HEK293 (cell line): ENCODE data around the gene GJD3.

Experiments used
- CTCF ChIA-PET: fragments of 350-600 bp; formaldehyde crosslinking; extraction: SDS; loops from one replicate; lab custom pipeline; 2021; ENCODE audit warnings: antibody characterized with exemption; lab: Yijun Ruan, JAX
- POLR2A ChIA-PET: fragments of 300-600 bp; formaldehyde crosslinking; extraction: SDS; loops from one replicate; lab custom pipeline; 2020; ENCODE audit warnings: antibody characterized with exemption, inconsistent platforms; lab: Yijun Ruan, JAX
- H3K27ac ChIP-seq: fragments of 200-500 bp; sonication (Bioruptor generic); 2 replicates; pipeline ENCODE4 v1.5.1; 2014; ENCODE audit warnings: low read depth, low read length, control low read depth, inconsistent platforms; ENCODE audit errors: extremely low read depth
- H3K36me3 ChIP-seq, 2 experiments: fragments of 200-500 bp in 1 of 2; sonication (Bioruptor generic) in 1 of 2; 1 replicate in 1 of 2; 2 replicates in 1 of 2; pipeline ENCODE4 v1.5.1; 2014 to 2017; ENCODE audit warnings: inconsistent platforms in 2 of 2, low read length in 2 of 2; ENCODE audit not compliant: control insufficient read depth in 2 of 2, insufficient read depth in 1 of 2
- H3K4me1 ChIP-seq: fragments of 200-500 bp; sonication (Bioruptor generic); 2 replicates; pipeline ENCODE4 v1.5.1; 2014; ENCODE audit warnings: mild to moderate bottlenecking, low read length, inconsistent platforms; ENCODE audit not compliant: control insufficient read depth, insufficient read depth
- H3K4me3 ChIP-seq: 2 replicates; pipeline ENCODE4 v1.5.1; 2011; ENCODE audit warnings: low read depth, mild to moderate bottlenecking, control low read depth, low read length, moderate library complexity
- H3K9me3 ChIP-seq: fragments of 200-500 bp; sonication (Bioruptor generic); 2 replicates; pipeline ENCODE4 v1.5.1; 2014; ENCODE audit warnings: low read depth, low read length, inconsistent platforms; ENCODE audit not compliant: control insufficient read depth, insufficient read depth
- AEBP2 ChIP-seq: fragments of 450-650 bp; formaldehyde crosslinking; IDR thresholded peaks from 2 replicates; pipeline ENCODE4 v1.5.1; 2016; ENCODE audit warnings: missing biosample characterization, missing genetic modification characterization, borderline replicate concordance
- BCL11B ChIP-seq: fragments of 450-650 bp; formaldehyde crosslinking; IDR thresholded peaks from 2 replicates; pipeline ENCODE4 v1.5.1; 2016; ENCODE audit warnings: low read depth, missing biosample characterization, missing genetic modification characterization
- KLF1 ChIP-seq: fragments of 450-650 bp; formaldehyde crosslinking; IDR thresholded peaks from 2 replicates; pipeline ENCODE4 v1.5.1; 2016; ENCODE audit warnings: missing biosample characterization, missing genetic modification characterization
- KLF10 ChIP-seq: fragments of 450-650 bp; IDR thresholded peaks from 2 replicates; pipeline ENCODE4 v1.5.1; 2018; ENCODE audit warnings: missing biosample characterization, mild to moderate bottlenecking, missing genetic modification characterization
- KLF16 ChIP-seq: fragments of 450-650 bp; formaldehyde crosslinking; IDR thresholded peaks from 2 replicates; pipeline ENCODE4 v1.5.1; 2017; ENCODE audit warnings: missing biosample characterization, missing genetic modification characterization
- KLF17 ChIP-seq: fragments of 450-650 bp; formaldehyde crosslinking; IDR thresholded peaks from 2 replicates; pipeline ENCODE4 v1.5.1; 2016; ENCODE audit warnings: missing biosample characterization, missing genetic modification characterization
- SETDB1 ChIP-seq: IDR thresholded peaks from one replicate; pipeline ENCODE4 v1.6.1; 2017; ENCODE audit warnings: mild to moderate bottlenecking, low read length, moderate library complexity, mixed read lengths; ENCODE audit not compliant: insufficient read length
- SP2 ChIP-seq: fragments of 450-650 bp; formaldehyde crosslinking; IDR thresholded peaks from 2 replicates; pipeline ENCODE4 v1.5.1; 2016; ENCODE audit warnings: missing biosample characterization, missing genetic modification characterization
- YY2 ChIP-seq: fragments of 450-650 bp; formaldehyde crosslinking; IDR thresholded peaks from 2 replicates; pipeline ENCODE4 v1.5.1; 2016; ENCODE audit warnings: missing biosample characterization, missing genetic modification characterization
- ZBTB17 ChIP-seq: fragments of 450-650 bp; formaldehyde crosslinking; IDR thresholded peaks from 2 replicates; pipeline ENCODE4 v1.5.1; 2016; ENCODE audit warnings: missing biosample characterization, missing genetic modification characterization
- ZBTB20 ChIP-seq: fragments of 450-650 bp; formaldehyde crosslinking; IDR thresholded peaks from 2 replicates; pipeline ENCODE4 v1.5.1; 2016; ENCODE audit warnings: missing biosample characterization, missing genetic modification characterization
- ZBTB48 ChIP-seq: fragments of 450-650 bp; formaldehyde crosslinking; IDR thresholded peaks from 2 replicates; pipeline ENCODE4 v1.5.1; 2016; ENCODE audit warnings: missing biosample characterization, missing genetic modification characterization
- ZFP37 ChIP-seq: fragments of 450-650 bp; formaldehyde crosslinking; IDR thresholded peaks from 2 replicates; pipeline ENCODE4 v1.5.1; 2016; ENCODE audit warnings: missing biosample characterization, missing genetic modification characterization
- ZIC2 ChIP-seq: fragments of 450-650 bp; formaldehyde crosslinking; IDR thresholded peaks from 2 replicates; pipeline ENCODE4 v1.5.1; 2016; ENCODE audit warnings: missing biosample characterization, missing genetic modification characterization
- ZNF239 ChIP-seq: fragments of 450-650 bp; formaldehyde crosslinking; IDR thresholded peaks from 2 replicates; pipeline ENCODE4 v1.5.1; 2016; ENCODE audit warnings: missing biosample characterization, missing genetic modification characterization
- ZNF292 ChIP-seq: fragments of 450-650 bp; formaldehyde crosslinking; IDR thresholded peaks from 2 replicates; pipeline ENCODE4 v1.5.1; 2016; ENCODE audit warnings: low read depth, missing biosample characterization, missing genetic modification characterization, borderline replicate concordance
- ZNF324 ChIP-seq: fragments of 450-650 bp; formaldehyde crosslinking; IDR thresholded peaks from 2 replicates; pipeline ENCODE4 v1.5.1; 2016; ENCODE audit warnings: missing biosample characterization, missing genetic modification characterization
- ZNF335 ChIP-seq: fragments of 450-650 bp; formaldehyde crosslinking; conservative IDR thresholded peaks from 2 replicates; pipeline ENCODE4 v1.5.1; 2016; ENCODE audit warnings: missing biosample characterization, missing genetic modification characterization
- ZNF37A ChIP-seq: fragments of 450-650 bp; IDR thresholded peaks from 2 replicates; pipeline ENCODE4 v1.5.1; 2018; ENCODE audit warnings: missing biosample characterization, missing genetic modification characterization
- ZNF423 ChIP-seq: fragments of 450-650 bp; formaldehyde crosslinking; IDR thresholded peaks from 2 replicates; pipeline ENCODE4 v1.5.1; 2016; ENCODE audit warnings: missing biosample characterization, missing genetic modification characterization
- ZNF530 ChIP-seq: fragments of 450-650 bp; formaldehyde crosslinking; IDR thresholded peaks from 2 replicates; pipeline ENCODE4 v1.5.1; 2016; ENCODE audit warnings: low read depth, missing biosample characterization, missing genetic modification characterization
- ZNF544 ChIP-seq: fragments of 450-650 bp; formaldehyde crosslinking; IDR thresholded peaks from 2 replicates; pipeline ENCODE4 v1.5.0; 2017; ENCODE audit warnings: missing biosample characterization, missing genetic modification characterization
- ZNF600 ChIP-seq: fragments of 450-650 bp; formaldehyde crosslinking; IDR thresholded peaks from 2 replicates; pipeline ENCODE4 v1.5.1; 2016; ENCODE audit warnings: missing biosample characterization, missing genetic modification characterization
- ZNF629 ChIP-seq: fragments of 450-650 bp; formaldehyde crosslinking; IDR thresholded peaks from 2 replicates; pipeline ENCODE4 v1.5.1; 2017; ENCODE audit warnings: missing biosample characterization, missing genetic modification characterization
- ZNF639 ChIP-seq: fragments of 450-650 bp; formaldehyde crosslinking; IDR thresholded peaks from 2 replicates; pipeline ENCODE4 v1.5.1; 2016; ENCODE audit warnings: missing biosample characterization, missing genetic modification characterization
- ZNF660 ChIP-seq: fragments of 450-650 bp; IDR thresholded peaks from 2 replicates; pipeline ENCODE4 v1.5.1; 2018; ENCODE audit warnings: missing biosample characterization, mild to moderate bottlenecking, missing genetic modification characterization
- ZNF670 ChIP-seq: fragments of 450-650 bp; formaldehyde crosslinking; IDR thresholded peaks from 2 replicates; pipeline ENCODE4 v1.5.1; 2016; ENCODE audit warnings: missing biosample characterization, missing genetic modification characterization, low read depth
- ZNF747 ChIP-seq: fragments of 450-650 bp; formaldehyde crosslinking; IDR thresholded peaks from 2 replicates; pipeline ENCODE4 v1.5.1; 2016; ENCODE audit warnings: missing biosample characterization, missing genetic modification characterization
- ZNF76 ChIP-seq: fragments of 450-650 bp; formaldehyde crosslinking; IDR thresholded peaks from 2 replicates; pipeline ENCODE4; 2016; ENCODE audit warnings: low read depth, missing biosample characterization, missing genetic modification characterization, borderline replicate concordance
- ZNF768 ChIP-seq: fragments of 450-650 bp; formaldehyde crosslinking; IDR thresholded peaks from 2 replicates; pipeline ENCODE4 v1.5.1; 2018; ENCODE audit warnings: missing biosample characterization, mild to moderate bottlenecking, missing genetic modification characterization
- ZNF777 ChIP-seq: fragments of 450-650 bp; formaldehyde crosslinking; IDR thresholded peaks from 2 replicates; pipeline ENCODE4 v1.5.1; 2017; ENCODE audit warnings: missing biosample characterization, missing genetic modification characterization, borderline replicate concordance
- ZNF791 ChIP-seq: fragments of 450-650 bp; formaldehyde crosslinking; IDR thresholded peaks from 2 replicates; pipeline ENCODE4 v1.5.1; 2016; ENCODE audit warnings: missing biosample characterization, missing genetic modification characterization
- ZSCAN5A ChIP-seq: fragments of 450-650 bp; formaldehyde crosslinking; IDR thresholded peaks from 2 replicates; pipeline ENCODE4 v1.5.1; 2016; ENCODE audit warnings: missing biosample characterization, missing genetic modification characterization

Gene GJD3

GRCh38 chr17:40317880-40318829, 46.4 kb downstream of the GJD3 start:
- Histone ChIP-seq H3K4me3 (peak overlapping the region; percentile 66), H3K4me1 (peaks cover 44% of the 10 kb centered on the region), H3K27ac (peak overlapping the region; percentile 86), H3K36me3 (no peaks in the 10 kb centered on the region), H3K9me3 (no peaks in the 10 kb centered on the region)
- CTCF ChIA-PET, result interaction anchor here (0.5 to 6.0 kb wide), 17 partner anchors 8 to 1762 kb away, joined by 3 to 85 read pairs (median 6); no protein-coding TSS in a partner anchor
- POLR2A ChIA-PET, result interaction anchor here (0.6 to 4.0 kb wide), 15 partner anchors 10 to 1126 kb away, joined by 3 to 43 read pairs (median 7); partner anchors contain the start of gene CDC6
- TF ChIP-seq ZNF639 (tag by site-specific recombination) (no peak), BCL11B (tag by site-specific recombination) (0 out of 2 replicates have a peak, but pooled peaks have one; percentile 39), KLF17 (tag by site-specific recombination) (no peak), ZNF777 (tag by site-specific recombination) (peak; percentile 94), YY2 (tag by site-specific recombination) (peak; percentile 83), AEBP2 (tag by site-specific recombination) (no peak), ZNF37A (tag by site-specific recombination) (no peak), ZNF335 (tag by site-specific recombination) (peak; percentile 66), SETDB1 (no peak), ZNF600 (tag by site-specific recombination) (peak; percentile 74; the same call in 1 of the 2 replicates), ZNF670 (tag by site-specific recombination) (no peak), ZBTB17 (tag by site-specific recombination) (peak; percentile 50; the same call in 1 of the 2 replicates), KLF16 (tag by site-specific recombination) (0 out of 2 replicates have a peak, but pooled peaks have one; percentile 12), ZBTB48 (tag by site-specific recombination) (peak; percentile 84; the same call in 1 of the 2 replicates), ZNF768 (no peak), KLF1 (tag by site-specific recombination) (peak; percentile 45; the same call in 1 of the 2 replicates), ZNF747 (tag by site-specific recombination) (no peak), ZNF423 (tag by site-specific recombination) (peak; percentile 98), SP2 (tag by site-specific recombination) (peak; percentile 96), ZNF324 (tag by site-specific recombination) (peak; percentile 47; the same call in 1 of the 2 replicates), ZIC2 (tag by site-specific recombination) (peak; percentile 86), ZNF791 (tag by site-specific recombination) (no peak), ZNF544 (tag by site-specific recombination) (no peak), ZNF530 (no peak), KLF10 (peak; percentile 31; the same call in 1 of the 2 replicates), ZSCAN5A (tag by site-specific recombination) (no peak), ZNF660 (tag by site-specific recombination) (peak; percentile 11; the same call in 1 of the 2 replicates), ZNF292 (no peak), ZFP37 (tag by site-specific recombination) (peak; percentile 62; the same call in 1 of the 2 replicates), ZBTB20 (tag by site-specific recombination) (peak; percentile 72; the same call in 1 of the 2 replicates), ZNF239 (tag by site-specific recombination) (peak; percentile 50; the same call in 1 of the 2 replicates), ZNF76 (tag by site-specific recombination) (peak; percentile 63), ZNF629 (tag by site-specific recombination) (peak; percentile 58)
